IMR-90 (cell line): ENCODE data around the gene ERAP2. TPM values are rescaled to one million over a fixed set of nuclear protein-coding genes. Genes with fewer than 3 reads are reported as not detected.

ENCODE experiments used
- ATAC-seq: fragments of 200-7000 bp; cut with Tn5 transposase; 2 replicates; pipeline ENCODE4 v1.9.1; 2020; ENCODE audit warnings: low read depth, mild to moderate bottlenecking, moderate library complexity
- BruUV-seq: library from RNA; stranded (reverse); fragments of 400-500 nt; replicated peaks from 2 replicates; lab custom pipeline; 2021; lab: Mats Ljungman, UMichigan
- CTCF ChIA-PET: fragments of 300-600 bp; formaldehyde crosslinking; extraction: SDS; loops from one replicate; lab custom pipeline; 2021; ENCODE audit warnings: antibody characterized with exemption; lab: Yijun Ruan, JAX
- POLR2A ChIA-PET: fragments of 300-600 bp; sonication (Branson Sonifier 250); formaldehyde crosslinking; loops from one replicate; lab custom pipeline; 2022; ENCODE audit warnings: antibody characterized with exemption; ENCODE audit not compliant: unreplicated experiment; lab: Charles Lee
- DNase-seq: peaks from one replicate; pipeline ENCODE4 v3.0.0; 2013
- H2AFZ ChIP-seq: replicated peaks from 2 replicates; pipeline ENCODE3; 2013; ENCODE audit warnings: low read length, mild to moderate bottlenecking; ENCODE audit not compliant: poor library complexity
- H2AK5ac ChIP-seq: 2 replicates; pipeline ENCODE4 v1.6.1; 2013; ENCODE audit warnings: low read depth, low read length, inconsistent platforms
- H2AK9ac ChIP-seq: replicated peaks from 2 replicates; pipeline ENCODE3; 2013; ENCODE audit warnings: mild to moderate bottlenecking, low read depth, low read length, moderate library complexity; ENCODE audit not compliant: poor library complexity
- H2BK120ac ChIP-seq: 2 replicates; pipeline ENCODE4 v1.6.1; 2013; ENCODE audit warnings: low read depth, low read length, inconsistent platforms
- H2BK15ac ChIP-seq: 3 replicates; pipeline ENCODE4 v1.6.1; 2013; ENCODE audit warnings: low read depth, low read length, inconsistent platforms
- H2BK20ac ChIP-seq: 2 replicates; pipeline ENCODE4 v1.6.1; 2013; ENCODE audit warnings: low read depth, mild to moderate bottlenecking, inconsistent platforms, low read length, moderate library complexity
- H2BK5ac ChIP-seq: 2 replicates; pipeline ENCODE4 v1.6.1; 2013; ENCODE audit warnings: mild to moderate bottlenecking, low read depth, low read length, inconsistent platforms; ENCODE audit not compliant: poor library complexity, severe bottlenecking
- H3K14ac ChIP-seq: replicated peaks from 2 replicates; pipeline ENCODE4 v1.6.1; 2013; ENCODE audit warnings: low read depth, low read length, inconsistent platforms
- H3K18ac ChIP-seq: 2 replicates; pipeline ENCODE4 v1.6.1; 2013; ENCODE audit warnings: low read depth, low read length, control low read depth
- H3K23ac ChIP-seq: 2 replicates; pipeline ENCODE4 v1.6.1; 2013; ENCODE audit warnings: low read depth, low read length, inconsistent platforms
- H3K27ac ChIP-seq: 2 replicates; pipeline ENCODE4 v1.5.1; 2013; ENCODE audit warnings: mild to moderate bottlenecking, control low read depth, low read length; ENCODE audit not compliant: insufficient read depth
- H3K27me3 ChIP-seq: 2 replicates; pipeline ENCODE4 v1.6.1; 2013; ENCODE audit warnings: low read length; ENCODE audit not compliant: control insufficient read depth, insufficient read depth
- H3K36me3 ChIP-seq: 2 replicates; pipeline ENCODE4 v1.6.1; 2013; ENCODE audit warnings: low read length, mixed read lengths; ENCODE audit not compliant: control insufficient read depth, insufficient read depth
- H3K4ac ChIP-seq: 2 replicates; pipeline ENCODE4 v1.6.1; 2013; ENCODE audit warnings: low read depth, low read length, inconsistent platforms
- H3K4me1 ChIP-seq: 2 replicates; pipeline ENCODE4 v1.6.1; 2013; ENCODE audit warnings: low read length, mixed read lengths; ENCODE audit not compliant: control insufficient read depth, insufficient read depth
- H3K4me2 ChIP-seq: 2 replicates; pipeline ENCODE4 v1.6.1; 2013; ENCODE audit warnings: low read depth, mild to moderate bottlenecking, control low read depth, low read length, moderate library complexity
- H3K4me3 ChIP-seq: 2 replicates; pipeline ENCODE4 v1.5.1; 2013; ENCODE audit warnings: low read depth, mild to moderate bottlenecking, control low read depth, low read length, moderate library complexity; ENCODE audit not compliant: insufficient read depth
- H3K56ac ChIP-seq: 2 replicates; pipeline ENCODE4 v1.6.1; 2013; ENCODE audit warnings: low read length, inconsistent platforms; ENCODE audit not compliant: insufficient read depth; ENCODE audit errors: extremely low read depth
- H3K79me1 ChIP-seq, 2 experiments: 2 replicates each; pipeline ENCODE4 v1.6.1; 2013; ENCODE audit warnings: low read length in 2 of 2, inconsistent platforms in 1 of 2, low read depth in 1 of 2
- H3K9ac ChIP-seq: 2 replicates; pipeline ENCODE4 v1.6.1; 2013; ENCODE audit warnings: low read depth, low read length, control low read depth
- H3K9me1 ChIP-seq: 2 replicates; pipeline ENCODE4 v1.6.1; 2013; ENCODE audit warnings: low read length, inconsistent platforms; ENCODE audit not compliant: insufficient read depth
- H3K9me3 ChIP-seq: 2 replicates; pipeline ENCODE4 v1.6.1; 2013; ENCODE audit warnings: low read length; ENCODE audit not compliant: control insufficient read depth, insufficient read depth
- H4K20me1 ChIP-seq: 2 replicates; pipeline ENCODE4 v1.6.1; 2013; ENCODE audit warnings: low read length, inconsistent platforms; ENCODE audit not compliant: insufficient read depth
- H4K5ac ChIP-seq: 2 replicates; pipeline ENCODE4 v1.6.1; 2013; ENCODE audit warnings: mild to moderate bottlenecking, low read depth, low read length, control low read depth
- H4K8ac ChIP-seq, 2 experiments: 2 replicates each; pipeline ENCODE4 v1.6.1; 2013; ENCODE audit warnings: low read depth in 2 of 2, low read length in 2 of 2, control low read depth in 1 of 2, inconsistent platforms in 1 of 2
- H4K91ac ChIP-seq: 2 replicates; pipeline ENCODE4 v1.6.1; 2013; ENCODE audit warnings: low read depth, low read length, inconsistent platforms; ENCODE audit not compliant: insufficient read depth
- BHLHE40 ChIP-seq: fragments of 150-350 bp; IDR thresholded peaks from 2 replicates; pipeline ENCODE4 v1.6.1; 2016; ENCODE audit warnings: mild to moderate bottlenecking, low read depth, low read length
- CEBPB ChIP-seq: IDR thresholded peaks from 2 replicates; pipeline ENCODE4 v1.6.1; 2012; ENCODE audit warnings: low read depth, low read length, improper control_type of control experiment
- CHD1 ChIP-seq: IDR thresholded peaks from 2 replicates; pipeline ENCODE4 v1.6.1; 2012; ENCODE audit warnings: low read depth, low read length, improper control_type of control experiment
- CTCF ChIP-seq: conservative IDR thresholded peaks from 2 replicates; pipeline ENCODE4 v1.5.1; 2012; ENCODE audit warnings: mild to moderate bottlenecking, low read depth, low read length, improper control_type of control experiment
- FOS ChIP-seq: fragments of 150-350 bp; IDR thresholded peaks from 2 replicates; pipeline ENCODE4 v1.6.1; 2016; ENCODE audit warnings: low read depth, low read length
- MAFK ChIP-seq: IDR thresholded peaks from 2 replicates; pipeline ENCODE4 v1.6.1; 2012; ENCODE audit warnings: low read depth, low read length, improper control_type of control experiment
- MAZ ChIP-seq: IDR thresholded peaks from 2 replicates; pipeline ENCODE4 v1.6.1; 2012; ENCODE audit warnings: low read depth, mild to moderate bottlenecking, low read length, improper control_type of control experiment, moderate library complexity, borderline replicate concordance
- MXI1 ChIP-seq: IDR thresholded peaks from 2 replicates; pipeline ENCODE4 v1.6.1; 2012; ENCODE audit warnings: low read depth, mild to moderate bottlenecking, low read length, moderate library complexity, borderline replicate concordance
- NFE2L2 ChIP-seq: fragments of 150-350 bp; IDR thresholded peaks from 2 replicates; pipeline ENCODE4 v1.6.1; 2016; ENCODE audit warnings: low read depth, mild to moderate bottlenecking, low read length
- POLR2A ChIP-seq: IDR thresholded peaks from 2 replicates; pipeline ENCODE4 v1.6.1; 2012; ENCODE audit warnings: mild to moderate bottlenecking, low read depth, low read length
- RAD21 ChIP-seq: IDR thresholded peaks from 2 replicates; pipeline ENCODE4 v1.6.1; 2012; ENCODE audit warnings: low read length, improper control_type of control experiment
- RCOR1 ChIP-seq: IDR thresholded peaks from 2 replicates; pipeline ENCODE4 v1.6.1; 2012; ENCODE audit warnings: mild to moderate bottlenecking, low read length, improper control_type of control experiment; ENCODE audit not compliant: insufficient replicate concordance
- RFX5 ChIP-seq: IDR thresholded peaks from 2 replicates; pipeline ENCODE4 v1.8.0; 2012; ENCODE audit warnings: low read depth, mild to moderate bottlenecking, low read length, moderate library complexity
- SMC3 ChIP-seq: fragments of 150-350 bp; IDR thresholded peaks from 2 replicates; pipeline ENCODE4 v1.6.1; 2016; ENCODE audit warnings: low read depth, mild to moderate bottlenecking, antibody characterized with exemption, low read length, moderate library complexity
- USF2 ChIP-seq: fragments of 150-350 bp; IDR thresholded peaks from 2 replicates; pipeline ENCODE4 v1.6.1; 2017; ENCODE audit warnings: mild to moderate bottlenecking, antibody characterized with exemption, low read length, low read depth
- WGBS, 2 experiments: methylation state at CpG; one replicate each; pipeline versions ENCODE4 v1.1.5 to v1.1.7; 2013; ENCODE audit warnings: missing lambda C conversion rate in 2 of 2; ENCODE audit not compliant: insufficient read length in 1 of 2; ENCODE audit errors: extremely low coverage in 2 of 2; 5-methylcytosine and 5-hydroxymethylcytosine counted together
- dilution Hi-C: fragments of 300-500 bp; cut with HindIII; formaldehyde crosslinking; loops from one replicate; pipeline ENCODE4 v1.14.3; 2018; ENCODE audit warnings: low sequenced_read_pairs; ENCODE audit not compliant: unreplicated experiment
- in situ Hi-C: fragments of 300-500 bp; cut with MboI; formaldehyde crosslinking; loops from 3 replicates; pipeline ENCODE4 v1.14.3; 2019; ENCODE audit warnings: low sequenced_read_pairs, inconsistent platforms, mixed read lengths
- intact Hi-C: fragments of 100-400 bp; cut with micrococcal nuclease; formaldehyde crosslinking; loops from 2 replicates; pipeline ENCODE4 v1.10.0; 2022
- polyA plus RNA-seq, 3 experiments: library from polyadenylated mRNA; depleted of rRNA; stranded (reverse); fragments of >200 nt; gene quantifications; 2 replicates each; pipeline ENCODE4 v1.2.3, GENCODE V29; 2012; ENCODE audit warnings: low replicate concordance in 1 of 3
- total RNA-seq: library from RNA; depleted of rRNA; stranded (reverse); fragments of >200 nt; gene quantifications from 2 replicates; pipeline ENCODE4 v1.2.3, GENCODE V29; 2012
- TF ChIP-seq, protein P1 (sequence below): fragments of 150-350 bp; IDR thresholded peaks from 2 replicates; pipeline ENCODE4 v1.6.1; 2016; ENCODE audit warnings: low read depth, mild to moderate bottlenecking, low read length, moderate library complexity, borderline replicate concordance

ERAP2 gene
- total and polyA plus RNA-seq, 2 of the 4 experiments (the other 2 are of a cell fraction) = 10.6 to 21.3 TPM

DNA sequence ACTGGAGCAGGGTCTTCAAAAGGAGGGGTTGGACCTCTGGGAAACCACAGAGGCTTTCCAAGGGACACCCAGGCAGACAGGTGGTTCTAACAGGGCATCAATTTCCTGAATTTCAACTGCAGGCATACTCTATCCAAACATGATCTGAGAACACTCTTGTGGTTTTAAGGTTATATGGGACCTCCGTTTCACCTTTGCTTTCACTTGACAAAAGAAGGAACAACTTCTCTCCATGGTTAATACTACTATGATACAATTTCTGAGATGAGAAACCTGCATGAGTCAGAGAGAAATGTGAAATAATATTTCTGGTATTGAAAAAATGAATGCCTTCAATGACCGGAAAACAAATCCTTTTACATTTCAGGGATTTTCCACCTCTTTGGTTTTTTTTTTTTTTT, 40.5 kb upstream of the ERAP2 start:
- DNase-seq = no peak
- Histone ChIP-seq H3K23ac (no peak overlapping the region), H3K9me3 (no peaks in the 10 kb centered on the region), H3K9me1 (no peaks in the 10 kb centered on the region), H3K4me1 (no peaks in the 10 kb centered on the region), H3K56ac (no peak overlapping the region), H3K4me3 (no peak overlapping the region), H4K91ac (no peak overlapping the region), H2BK15ac (no peak overlapping the region), H3K27ac (no peak overlapping the region), H3K36me3 (no peaks in the 10 kb centered on the region), H4K20me1 (no peaks in the 10 kb centered on the region), H3K4ac (no peak overlapping the region), H3K9ac (no peak overlapping the region), H4K5ac (no peak overlapping the region), H3K18ac (no peak overlapping the region), H2AK5ac (no peak overlapping the region), H2BK5ac (no peak overlapping the region), H2BK20ac (no peak overlapping the region), H2AK9ac (no peak overlapping the region), H4K8ac (no peak overlapping the region), H3K14ac (no peak overlapping the region), H2BK120ac (no peak overlapping the region), H3K27me3 (no peaks in the 10 kb centered on the region; the same call in 1 of the 2 replicates), H3K4me2 (no peak overlapping the region), H3K79me1 (no peaks in the 10 kb centered on the region), H2AFZ (no peak overlapping the region)
- in situ Hi-C loops = no loop called here
- intact Hi-C loops = no loop called here
- CTCF ChIA-PET = no interaction called here
- TF ChIP-seq RCOR1 (no peak), CEBPB (no peak), RAD21 (no peak), USF2 (no peak), CHD1 (no peak), SMC3 (no peak), RFX5 (no peak), MAZ (no peak), MAFK (no peak), POLR2A (no peak), NFE2L2 (no peak), BHLHE40 (no peak), FOS (no peak), MXI1 (no peak), CTCF (no peak)
- TF ChIP-seq, protein P1, sequence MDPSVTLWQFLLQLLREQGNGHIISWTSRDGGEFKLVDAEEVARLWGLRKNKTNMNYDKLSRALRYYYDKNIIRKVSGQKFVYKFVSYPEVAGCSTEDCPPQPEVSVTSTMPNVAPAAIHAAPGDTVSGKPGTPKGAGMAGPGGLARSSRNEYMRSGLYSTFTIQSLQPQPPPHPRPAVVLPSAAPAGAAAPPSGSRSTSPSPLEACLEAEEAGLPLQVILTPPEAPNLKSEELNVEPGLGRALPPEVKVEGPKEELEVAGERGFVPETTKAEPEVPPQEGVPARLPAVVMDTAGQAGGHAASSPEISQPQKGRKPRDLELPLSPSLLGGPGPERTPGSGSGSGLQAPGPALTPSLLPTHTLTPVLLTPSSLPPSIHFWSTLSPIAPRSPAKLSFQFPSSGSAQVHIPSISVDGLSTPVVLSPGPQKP = no peak
- POLR2A ChIA-PET = no interaction called here
- BruUV-seq = no TSS peak
- WGBS, 2 experiments = no CpG with 5 or more reads among the region's 2 CpGs
- ATAC-seq = no peak; the same call in 1 of the 2 replicates
- dilution Hi-C loops = no loop called here
